HG03196 (cell line): Measurements from ENCODE around the gene LGSN.
"Not testable (repeated sequence)": the region's sequence is repeated elsewhere in the genome, so short reads cannot be mapped to it uniquely, and the experiment has no call there.

ENCODE experiments used
- ATAC-seq: cut with Tn5 transposase; IDR thresholded peaks from one replicate; pipeline ENCODE4 v1.9.1; 2021; ENCODE audit not compliant: unreplicated experiment

The LGSN gene

DNA sequence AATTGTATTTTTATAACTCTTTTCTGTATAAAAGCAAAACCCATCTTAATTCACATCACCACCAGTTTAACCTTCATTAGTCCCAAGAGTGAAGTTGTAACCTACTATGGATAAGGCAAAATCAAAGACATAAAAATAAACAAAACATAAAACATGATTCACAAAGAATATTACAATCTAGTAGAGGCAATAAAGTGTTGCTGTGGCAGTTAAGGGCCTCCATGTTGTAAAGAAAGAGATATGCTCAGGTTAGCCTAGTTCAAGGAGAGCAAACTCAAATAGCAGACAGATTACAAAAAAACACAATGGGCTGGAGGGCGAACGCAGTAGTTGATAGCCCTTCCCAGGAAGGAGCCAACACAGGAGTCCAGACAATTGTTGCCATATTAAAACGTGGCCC lies 13.4 kb downstream of the LGSN start:
- ATAC-seq, result no peak

DNA sequence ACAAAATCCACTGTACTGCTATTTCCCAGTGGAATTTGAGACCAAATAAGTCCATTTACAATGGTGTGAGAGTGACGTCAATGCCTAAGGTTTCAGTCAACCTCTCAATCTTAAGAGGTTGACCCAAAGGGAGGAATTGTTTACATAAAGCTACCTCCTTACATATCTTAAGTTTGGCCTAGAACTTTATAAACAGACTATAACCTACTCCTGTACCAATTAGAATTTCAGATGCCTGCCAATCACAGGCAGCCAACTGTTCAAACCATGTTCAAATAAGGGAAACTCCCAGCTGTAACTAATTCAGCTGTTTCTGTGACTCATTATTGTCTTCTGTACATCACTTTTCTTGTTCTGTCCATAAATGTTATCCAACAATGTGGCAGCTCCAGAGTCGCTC lies 14.5 kb downstream of the LGSN start:
- no peak for ATAC-seq

GRCh38 chr6:63303476-63303875 lies 16.3 kb downstream of the LGSN start:
- ATAC-seq, result no peak

- ATAC-seq, result no peak
Measured at GRCh38 chr6:63299667-63300066, 20.1 kb downstream of the LGSN start.

DNA sequence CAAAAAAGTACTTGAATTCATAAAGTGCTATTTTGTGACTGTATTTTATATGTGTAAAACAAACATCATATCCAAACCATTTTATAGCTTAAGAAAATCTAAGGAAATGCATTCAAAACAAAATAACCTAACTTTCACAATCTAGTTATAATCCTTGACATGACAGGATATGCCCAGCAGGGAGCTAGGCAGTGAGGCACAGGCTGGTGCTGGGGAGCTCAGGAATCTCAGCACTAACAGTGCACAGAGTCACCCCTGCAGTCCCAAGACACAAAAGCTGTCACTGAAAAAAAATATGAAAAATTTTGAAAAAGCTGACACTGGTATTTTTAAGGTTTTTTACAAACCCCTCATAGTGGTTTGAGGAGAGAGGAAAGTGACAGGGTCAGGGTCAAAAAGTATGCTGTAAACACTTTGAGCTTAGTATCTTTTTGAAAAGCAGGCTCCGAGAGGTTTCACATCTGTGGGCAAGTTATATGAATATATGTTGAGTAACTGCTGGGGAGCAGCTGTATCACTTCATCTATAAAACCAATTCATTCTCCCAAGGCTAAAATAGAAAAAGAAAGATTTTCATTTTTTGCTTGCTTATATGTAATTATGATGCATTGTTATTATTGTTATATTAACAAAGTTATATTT lies 24.1 kb downstream of the LGSN start:
- no peak for ATAC-seq

- no peak for ATAC-seq
Measured at GRCh38 chr6:63290492-63291058, 29.2 kb downstream of the LGSN start.

DNA sequence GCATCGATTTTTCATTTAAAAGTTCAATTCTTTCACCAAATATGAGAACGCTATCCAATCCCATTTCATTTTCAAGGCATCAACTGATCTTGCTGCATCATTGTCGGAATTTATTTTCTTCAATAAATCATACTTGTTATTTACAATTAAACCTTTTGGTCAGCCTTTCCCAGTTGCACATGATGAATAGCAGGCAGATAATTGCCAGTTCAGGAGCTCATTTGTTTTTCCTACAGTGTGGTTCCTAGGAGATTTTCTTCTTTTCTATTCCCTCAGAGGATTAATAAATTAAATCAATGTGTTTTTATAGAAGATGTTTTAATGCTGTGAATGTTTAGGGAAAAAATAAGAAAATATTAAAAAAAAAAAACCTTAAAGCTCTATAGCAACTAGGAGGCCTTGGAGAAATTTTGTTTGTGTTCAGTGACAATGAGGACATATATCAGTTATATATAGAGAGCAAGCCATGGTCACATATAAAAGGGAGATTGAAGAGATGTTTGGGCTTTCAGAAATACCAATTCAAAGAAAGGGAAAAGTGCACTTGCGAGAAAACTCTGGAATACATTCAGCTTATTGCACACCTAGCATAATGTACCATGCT lies 30.4 kb downstream of the LGSN start:
- no peak for ATAC-seq

- ATAC-seq, result no peak
Measured at GRCh38 chr6:63280639-63281180, 39.1 kb downstream of the LGSN start.

DNA sequence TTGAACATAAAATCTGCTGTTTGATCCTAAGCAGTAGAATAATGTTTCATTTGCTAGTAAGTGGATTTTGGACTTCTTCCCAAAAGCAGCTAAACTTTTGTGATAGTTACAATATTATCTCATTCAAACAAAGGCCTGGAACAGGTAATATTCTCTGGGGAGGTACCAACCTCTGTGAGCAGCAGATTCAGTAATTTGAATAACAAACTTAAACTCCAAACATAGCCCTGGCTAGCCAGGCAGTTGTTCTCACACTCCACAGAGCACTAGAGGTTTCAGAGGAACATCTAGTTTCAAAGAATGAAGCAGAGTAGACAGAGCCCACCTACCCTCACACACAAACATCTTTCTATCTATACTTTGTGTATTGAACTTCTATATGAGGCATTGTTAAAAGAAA lies 40.9 kb downstream of the LGSN start:
- ATAC-seq, result no peak

GRCh38 chr6:63275953-63276352 lies 43.8 kb downstream of the LGSN start:
- no peak for ATAC-seq

- ATAC-seq, result not testable (repeated sequence)
Measured at GRCh38 chr6:63274795-63275430, 44.9 kb downstream of the LGSN start.

GRCh38 chr6:63272397-63272796 lies 47.4 kb downstream of the LGSN start:
- no peak for ATAC-seq

GRCh38 chr6:63269470-63269869 lies 50.3 kb downstream of the LGSN start:
- peak; percentile 59 for ATAC-seq

- ATAC-seq, result peak; percentile 65
Measured at GRCh38 chr6:63268574-63268973, 51.2 kb downstream of the LGSN start.

GRCh38 chr6:63267828-63268227 lies 52.0 kb downstream of the LGSN start:
- ATAC-seq, result no peak

GRCh38 chr6:63267046-63267445 lies 52.7 kb downstream of the LGSN start:
- ATAC-seq, result no peak

- no peak for ATAC-seq
Measured at GRCh38 chr6:63263444-63263843, 56.3 kb downstream of the LGSN start.

- no peak for ATAC-seq
Measured at GRCh38 chr6:63261820-63262219, 58.0 kb downstream of the LGSN start.

DNA sequence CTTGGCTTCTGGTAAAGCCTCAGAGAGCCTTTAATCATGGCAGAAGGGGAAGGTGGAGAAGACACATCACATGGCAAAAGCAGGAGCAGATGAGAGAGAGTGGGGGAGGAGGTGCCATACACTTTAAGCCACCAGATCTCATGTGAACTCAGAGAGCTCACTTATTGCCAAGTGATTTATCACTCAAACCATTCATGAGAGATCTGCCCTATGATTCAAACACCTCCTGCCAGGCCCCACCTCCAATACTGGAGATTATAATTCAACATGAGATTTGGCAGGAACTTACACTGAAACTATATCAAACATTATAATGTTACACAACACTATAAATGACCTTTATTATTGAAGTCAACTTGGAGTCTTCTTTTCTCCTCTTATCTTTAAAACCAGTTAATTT lies 60.6 kb downstream of the LGSN start:
- ATAC-seq, result no peak

GRCh38 chr6:63249875-63250482 lies 69.8 kb downstream of the LGSN start:
- ATAC-seq, result no peak

DNA sequence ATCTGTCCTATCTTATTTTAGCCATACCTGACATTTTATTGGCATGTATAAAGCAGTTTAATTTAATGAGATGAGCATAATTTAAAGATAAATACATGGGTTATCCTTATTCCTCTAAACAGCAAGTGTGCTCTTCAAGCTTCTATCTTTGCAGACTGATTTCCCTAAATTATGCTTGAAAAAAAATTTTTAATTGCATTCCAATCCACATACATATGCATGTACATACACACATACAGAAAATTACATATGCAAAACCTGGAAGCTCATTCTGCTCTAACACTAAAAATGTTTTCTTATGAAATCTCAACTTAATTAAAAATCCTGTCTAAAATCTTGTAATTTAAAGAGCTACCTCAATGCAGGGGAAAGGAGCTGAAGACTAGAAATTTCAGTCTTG lies 73.2 kb downstream of the LGSN start:
- ATAC-seq, result no peak

GRCh38 chr6:63245909-63246308 lies 73.9 kb downstream of the LGSN start:
- no peak for ATAC-seq
